Activated CD4-positive, alpha-beta T cell treated with anti-CD3 and anti-CD28 coated beads, Interleukin-2, amount 10 ng/mL, durations not matched to agents 24 days and 14 days (primary cell): Measurements from ENCODE around the gene FOXD4L6. TPM values are rescaled to one million over a fixed set of nuclear protein-coding genes. Genes with fewer than 3 reads are reported as not detected.
"Not testable (repeated sequence)": the region's sequence is repeated elsewhere in the genome, so short reads cannot be mapped to it uniquely, and the experiment has no call there.

ENCODE experiments used
- DNase-seq: peaks from one replicate; pipeline ENCODE4 v3.0.0; 2022
- H3K27ac Mint-ChIP-seq: one replicate; pipeline ENCODE4 v1.8.0; 2022; ENCODE audit warnings: mild to moderate bottlenecking, mixed read lengths
- H3K27me3 Mint-ChIP-seq: one replicate; pipeline ENCODE4 v1.8.0; 2022; ENCODE audit warnings: mixed read lengths
- H3K36me3 Mint-ChIP-seq: one replicate; pipeline ENCODE4 v1.8.0; 2022; ENCODE audit warnings: low read depth, mild to moderate bottlenecking, mixed read lengths
- H3K4me1 Mint-ChIP-seq: one replicate; pipeline ENCODE4 v1.8.0; 2021; ENCODE audit warnings: mixed read lengths
- H3K4me3 Mint-ChIP-seq: one replicate; pipeline ENCODE4 v1.8.0; 2022; ENCODE audit warnings: mild to moderate bottlenecking, moderate library complexity, mixed read lengths
- H3K9me3 Mint-ChIP-seq: one replicate; pipeline ENCODE4 v1.8.0; 2021; ENCODE audit warnings: mixed read lengths
- intact Hi-C: fragments of 100-400 bp; cut with micrococcal nuclease; formaldehyde crosslinking; loops from one replicate; pipeline ENCODE4 v1.15.1; 2023
- total RNA-seq: library from RNA; stranded (reverse); gene quantifications from 2 replicates; pipeline ENCODE4 v1.2.3, GENCODE V29; 2022

The FOXD4L6 gene
- total RNA-seq, 1 donor from 2014 or later = not detected

DNA sequence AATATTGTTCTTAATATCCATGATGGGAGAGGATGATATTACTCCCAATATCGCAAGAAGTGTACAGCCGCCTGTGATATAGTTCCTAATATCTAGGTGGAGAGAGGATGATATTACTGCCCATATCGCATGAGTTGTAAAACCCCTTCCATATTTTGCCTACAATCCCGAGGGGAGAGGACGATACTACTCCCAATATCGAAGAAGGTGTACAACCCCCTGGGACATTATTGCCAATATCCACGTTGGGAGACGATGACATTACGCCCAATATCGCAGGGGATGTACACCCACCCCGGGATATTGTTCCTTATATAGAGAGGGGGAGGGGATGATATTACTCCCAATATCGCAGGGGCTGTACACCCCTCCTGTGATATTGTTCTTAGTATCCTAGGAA lies 17.1 kb downstream of the FOXD4L6 start:
- intact Hi-C loops, H3K9me3 Mint-ChIP-seq, H3K36me3 Mint-ChIP-seq, H3K4me1 Mint-ChIP-seq, H3K4me3 Mint-ChIP-seq, H3K27me3 Mint-ChIP-seq, H3K27ac Mint-ChIP-seq: not testable (repeated sequence)
- DNase-seq = peak; percentile 54

DNA sequence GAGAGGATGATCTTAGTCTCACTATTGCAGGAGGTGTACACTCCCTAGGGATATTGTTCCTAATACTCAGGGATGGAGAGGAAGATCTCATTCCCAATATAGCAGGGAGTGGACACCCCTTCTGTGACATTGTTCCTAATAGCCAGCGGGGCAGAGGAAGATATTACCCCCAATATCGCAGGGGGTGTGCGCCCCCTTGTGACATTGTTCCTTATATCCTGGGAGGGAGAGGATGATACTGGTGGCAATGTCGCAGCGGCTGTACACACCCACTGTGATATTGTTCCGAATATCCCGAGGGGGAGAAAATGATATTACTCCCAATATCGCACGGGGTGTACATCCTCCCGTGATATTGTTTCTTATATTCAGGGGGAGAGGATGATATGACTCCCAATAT lies 17.6 kb downstream of the FOXD4L6 start:
- H3K27me3 Mint-ChIP-seq, intact Hi-C loops, H3K36me3 Mint-ChIP-seq, H3K9me3 Mint-ChIP-seq, H3K4me3 Mint-ChIP-seq, H3K4me1 Mint-ChIP-seq, H3K27ac Mint-ChIP-seq: not testable (repeated sequence)
- DNase-seq = peak; percentile 58

DNA sequence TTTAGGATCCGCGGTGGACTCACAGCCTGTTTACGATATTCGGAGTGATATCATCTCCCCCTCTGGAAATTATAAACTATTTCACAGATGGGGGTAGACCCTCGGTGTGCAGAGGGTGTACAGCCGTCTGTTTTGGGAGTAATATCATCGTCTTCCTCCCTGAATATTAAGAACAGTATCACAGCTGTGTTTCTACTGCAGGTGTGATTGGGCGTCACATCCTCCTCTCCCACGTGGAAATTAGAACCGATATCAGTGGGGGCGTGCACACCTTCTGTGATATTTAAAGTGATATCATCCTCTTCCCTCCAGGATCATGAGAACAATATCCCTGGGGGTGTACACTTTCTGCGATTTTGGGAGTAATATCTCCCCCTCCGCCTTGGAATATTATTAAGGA lies 19.2 kb downstream of the FOXD4L6 start:
- H3K4me3 Mint-ChIP-seq, H3K27me3 Mint-ChIP-seq, H3K27ac Mint-ChIP-seq, intact Hi-C loops, H3K36me3 Mint-ChIP-seq, H3K9me3 Mint-ChIP-seq, H3K4me1 Mint-ChIP-seq: not testable (repeated sequence)
- DNase-seq = peak; percentile 62

DNA sequence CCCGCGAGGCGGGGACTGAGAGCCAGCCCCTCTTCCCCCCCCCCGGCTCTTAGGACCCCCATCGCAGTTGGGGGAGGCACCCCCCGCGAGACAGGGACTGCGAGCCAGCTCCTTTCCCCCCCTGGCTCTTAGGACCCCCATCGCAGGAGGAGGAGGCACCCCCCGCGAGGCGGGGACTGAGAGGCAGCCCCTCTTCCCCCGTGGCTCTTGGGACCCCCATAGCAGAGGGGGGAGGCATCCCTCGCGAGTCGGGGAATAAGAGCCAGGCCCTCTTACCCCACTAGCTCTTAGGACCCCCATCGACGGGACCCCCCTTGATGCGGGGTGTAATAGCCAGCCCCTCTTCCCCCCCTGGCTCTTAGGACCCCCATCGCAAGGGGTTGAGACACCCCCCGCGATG lies 19.7 kb downstream of the FOXD4L6 start:
- H3K4me3 Mint-ChIP-seq, intact Hi-C loops, H3K36me3 Mint-ChIP-seq, H3K27ac Mint-ChIP-seq, H3K4me1 Mint-ChIP-seq, H3K27me3 Mint-ChIP-seq, H3K9me3 Mint-ChIP-seq: not testable (repeated sequence)
- peak; percentile 53 for DNase-seq

DNA sequence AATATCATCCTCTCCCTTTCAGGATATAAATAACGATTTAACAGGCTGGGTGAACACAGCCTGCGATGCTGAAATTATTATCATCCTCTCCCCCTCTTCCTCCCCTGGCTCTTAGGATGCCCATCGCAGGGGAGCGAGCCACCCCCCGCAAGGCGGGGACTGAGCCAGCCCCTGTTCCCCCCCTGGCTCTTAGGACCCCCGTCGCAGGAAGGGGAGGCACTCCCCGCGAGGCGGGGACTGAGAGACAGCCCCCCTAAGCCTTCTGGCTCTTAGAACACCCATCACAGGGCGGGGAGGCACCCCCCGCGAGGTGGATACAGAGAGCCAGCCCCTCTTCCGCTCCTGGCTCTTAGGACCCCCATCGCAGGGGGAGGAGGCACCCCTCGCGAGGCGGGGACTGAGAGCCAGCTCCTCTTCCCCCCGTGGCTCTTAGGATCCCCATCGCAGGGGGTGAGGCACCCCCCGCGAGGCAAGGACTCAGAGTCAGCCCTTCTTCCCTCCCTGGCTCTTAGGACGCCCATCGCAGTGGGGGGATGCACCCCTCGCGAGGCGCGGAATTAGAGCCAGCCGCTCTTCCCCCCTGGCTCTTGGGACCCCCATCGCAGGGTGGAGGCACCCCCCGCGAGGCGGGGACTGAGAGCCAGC lies 21.9 kb downstream of the FOXD4L6 start:
- intact Hi-C loops, H3K9me3 Mint-ChIP-seq, H3K4me1 Mint-ChIP-seq, H3K4me3 Mint-ChIP-seq, H3K27me3 Mint-ChIP-seq, H3K27ac Mint-ChIP-seq, H3K36me3 Mint-ChIP-seq: not testable (repeated sequence)
- peak; percentile 42 for DNase-seq

DNA sequence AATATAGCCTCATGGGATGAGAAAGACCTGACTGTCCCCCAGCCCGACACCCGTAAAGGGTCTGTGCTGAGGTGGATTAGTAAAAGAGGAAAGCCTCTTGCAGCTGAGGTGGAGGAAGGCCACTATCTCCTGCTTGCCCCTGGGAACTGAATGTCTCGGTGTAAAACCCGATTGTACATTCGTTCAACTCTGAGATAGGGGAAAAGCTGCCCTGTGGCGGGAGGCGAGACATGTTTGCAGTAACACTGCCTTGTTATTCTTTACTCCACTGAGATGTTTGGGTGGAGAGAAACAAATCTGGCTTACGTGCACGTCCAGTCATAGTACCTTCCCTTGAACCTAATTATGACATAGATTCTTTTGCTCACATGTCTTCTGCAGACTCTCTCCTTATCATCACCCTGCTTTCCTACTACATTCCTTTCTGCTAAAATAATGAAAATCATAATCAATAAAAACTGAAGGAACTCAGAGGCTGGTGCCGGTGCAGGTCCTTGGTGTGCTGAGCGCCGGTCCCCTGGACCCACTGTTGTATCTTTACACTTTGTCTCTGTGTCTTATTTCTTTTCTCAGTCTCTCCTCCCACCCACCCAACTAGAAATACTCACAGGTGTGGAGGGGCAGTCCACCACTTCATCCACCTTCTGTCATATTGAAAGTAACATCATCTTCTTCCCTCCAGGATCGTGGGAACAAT lies 22.8 kb downstream of the FOXD4L6 start:
- H3K4me3 Mint-ChIP-seq, intact Hi-C loops, H3K27ac Mint-ChIP-seq, H3K9me3 Mint-ChIP-seq, H3K27me3 Mint-ChIP-seq, H3K36me3 Mint-ChIP-seq, H3K4me1 Mint-ChIP-seq: not testable (repeated sequence)
- peak; percentile 56 for DNase-seq

DNA sequence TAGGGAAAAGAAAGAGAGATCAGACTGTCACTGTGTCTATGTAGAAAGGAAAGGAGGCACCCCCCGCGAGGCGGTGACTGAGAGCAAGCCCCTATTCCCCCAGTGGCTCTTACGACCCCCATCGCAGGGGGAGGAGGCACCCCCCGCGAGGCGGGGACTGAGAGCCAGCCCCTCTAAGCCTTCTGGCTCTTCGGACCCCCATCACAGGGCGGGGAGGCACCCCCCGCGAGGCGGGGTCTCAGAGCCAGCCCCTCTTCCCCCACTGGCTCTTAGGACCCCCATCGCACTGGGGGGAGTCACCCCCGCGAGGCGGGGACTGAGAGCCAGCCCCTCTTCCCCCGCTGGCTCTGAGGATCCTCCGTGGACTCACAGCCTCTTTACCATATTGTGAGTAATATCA lies 23.9 kb downstream of the FOXD4L6 start:
- H3K36me3 Mint-ChIP-seq = not testable (repeated sequence)
- peak; percentile 7 for DNase-seq

DNA sequence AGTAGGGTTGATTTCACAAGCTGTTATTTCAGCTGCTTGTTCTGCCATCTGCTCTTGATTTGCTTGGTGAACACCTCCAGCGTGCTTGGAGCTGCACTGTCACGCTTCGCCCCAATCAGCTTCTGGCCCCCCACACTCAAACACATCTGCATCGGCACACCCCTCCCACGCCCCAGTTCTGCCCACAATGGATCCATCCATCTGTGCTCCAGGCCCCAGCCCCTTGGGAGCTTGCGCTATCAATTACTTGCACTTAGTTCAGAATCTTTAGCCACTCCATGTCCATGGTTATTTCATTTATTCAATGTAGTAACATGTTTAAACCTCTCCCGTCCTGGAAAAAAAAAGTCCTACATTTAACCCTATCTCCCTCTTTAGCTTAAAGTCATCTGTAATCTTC lies 28.0 kb downstream of the FOXD4L6 start:
- peak; percentile 51 for DNase-seq
- H3K4me3 Mint-ChIP-seq, H3K9me3 Mint-ChIP-seq, H3K4me1 Mint-ChIP-seq, intact Hi-C loops, H3K27ac Mint-ChIP-seq, H3K27me3 Mint-ChIP-seq, H3K36me3 Mint-ChIP-seq: not testable (repeated sequence)

More for the DNA sequence above, 23.9 kb downstream of the FOXD4L6 start:
- H3K4me3 Mint-ChIP-seq, H3K4me1 Mint-ChIP-seq, intact Hi-C loops, H3K9me3 Mint-ChIP-seq, H3K27ac Mint-ChIP-seq, H3K27me3 Mint-ChIP-seq: not testable (repeated sequence)

DNA sequence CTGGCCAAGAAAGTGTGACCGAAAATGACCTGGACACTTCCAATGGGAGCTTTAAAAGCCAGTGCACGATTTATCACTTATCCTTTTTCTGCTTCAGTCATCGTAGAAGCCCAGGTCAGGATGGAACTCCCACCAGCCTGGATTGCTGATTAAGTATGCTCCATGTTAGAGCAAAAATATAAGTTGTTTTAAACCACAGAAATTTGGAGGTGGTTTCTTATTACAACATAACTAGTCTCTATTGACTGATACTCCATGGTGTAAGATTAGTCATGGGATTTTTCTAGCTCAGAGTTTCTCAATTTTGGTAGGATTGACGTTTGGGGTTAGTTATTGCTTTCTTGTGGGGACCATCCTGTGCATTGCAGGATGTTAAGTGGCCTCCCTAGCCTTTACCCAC lies 29.7 kb downstream of the FOXD4L6 start:
- DNase-seq, H3K27me3 Mint-ChIP-seq, intact Hi-C loops, H3K9me3 Mint-ChIP-seq, H3K4me3 Mint-ChIP-seq, H3K27ac Mint-ChIP-seq, H3K36me3 Mint-ChIP-seq, H3K4me1 Mint-ChIP-seq: not testable (repeated sequence)

DNA sequence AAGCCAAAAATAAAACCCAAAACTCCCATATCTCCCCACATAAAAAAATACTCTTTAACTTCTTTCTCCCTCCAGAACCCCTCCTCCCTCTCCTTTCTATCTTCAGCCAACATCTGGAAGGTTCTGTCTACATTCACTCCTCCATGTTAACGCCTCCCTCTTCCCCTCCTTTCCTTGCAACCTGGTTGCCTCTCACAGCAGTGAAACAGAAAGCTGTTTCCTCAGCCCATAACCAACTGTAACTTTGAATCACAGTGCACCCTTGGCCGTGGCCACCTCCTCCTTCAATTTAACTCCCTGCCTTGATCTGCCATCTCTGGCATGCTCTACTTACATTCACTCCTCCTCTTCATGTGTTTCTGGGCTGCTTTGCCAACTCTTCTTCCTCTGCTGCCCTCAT lies 33.4 kb downstream of the FOXD4L6 start:
- H3K27me3 Mint-ChIP-seq, H3K9me3 Mint-ChIP-seq, DNase-seq, H3K36me3 Mint-ChIP-seq, H3K4me3 Mint-ChIP-seq, H3K27ac Mint-ChIP-seq, intact Hi-C loops, H3K4me1 Mint-ChIP-seq: not testable (repeated sequence)

DNA sequence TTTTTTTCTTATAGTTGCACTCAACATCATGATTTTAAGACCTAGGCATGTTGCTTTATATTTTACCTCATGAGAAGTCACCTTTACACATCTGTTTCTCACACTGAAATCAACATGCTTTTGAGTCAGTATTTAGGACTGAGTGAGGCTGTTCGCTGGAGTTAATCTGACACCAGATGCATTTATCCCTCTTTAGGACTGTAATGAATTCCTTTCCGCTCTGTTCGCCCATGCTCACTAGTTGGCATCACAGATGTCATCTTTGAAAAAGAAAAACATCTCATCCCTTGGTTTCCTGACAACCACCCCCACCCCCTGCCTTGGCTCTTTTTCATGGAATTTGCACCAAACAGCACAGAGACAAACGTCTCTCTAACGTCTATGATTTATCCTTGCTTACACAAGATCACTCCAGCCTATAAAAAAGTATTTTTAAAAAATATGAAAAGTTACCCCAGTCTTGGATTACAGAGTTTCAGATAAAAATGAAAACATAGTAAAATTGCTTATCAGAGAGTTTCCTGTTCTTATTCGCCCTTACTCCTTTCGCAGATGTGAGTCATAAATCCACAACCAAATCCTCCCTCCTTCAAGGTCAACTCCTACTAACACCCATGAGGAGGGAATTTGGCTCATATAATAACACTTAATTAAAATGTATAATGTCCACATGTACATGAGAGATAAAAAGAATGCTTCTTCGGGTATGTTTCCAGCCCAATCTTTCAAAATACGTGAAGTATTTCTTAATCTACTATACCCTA lies 34.3 kb downstream of the FOXD4L6 start:
- DNase-seq, intact Hi-C loops, H3K4me3 Mint-ChIP-seq, H3K9me3 Mint-ChIP-seq, H3K27me3 Mint-ChIP-seq, H3K36me3 Mint-ChIP-seq, H3K27ac Mint-ChIP-seq, H3K4me1 Mint-ChIP-seq: not testable (repeated sequence)

DNA sequence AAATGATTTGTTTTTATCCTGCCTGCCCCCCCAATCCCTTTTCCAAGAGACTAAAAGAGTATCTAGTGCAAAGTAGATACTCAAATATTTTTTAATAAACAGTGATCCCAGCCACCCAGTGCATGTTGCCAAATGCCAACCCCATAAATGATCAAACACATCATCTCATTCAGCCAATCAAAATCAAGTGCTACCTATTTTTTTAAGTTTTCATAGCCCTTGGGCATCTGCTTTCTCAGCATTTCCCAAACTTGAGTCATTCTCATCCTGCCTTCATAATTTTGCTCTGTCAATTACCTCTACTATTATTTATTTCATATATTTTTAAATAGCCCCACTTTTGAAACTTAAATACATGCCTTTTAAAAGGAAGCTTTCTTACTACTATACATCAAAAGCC lies 37.6 kb downstream of the FOXD4L6 start:
- H3K36me3 Mint-ChIP-seq = not testable (repeated sequence)

DNA sequence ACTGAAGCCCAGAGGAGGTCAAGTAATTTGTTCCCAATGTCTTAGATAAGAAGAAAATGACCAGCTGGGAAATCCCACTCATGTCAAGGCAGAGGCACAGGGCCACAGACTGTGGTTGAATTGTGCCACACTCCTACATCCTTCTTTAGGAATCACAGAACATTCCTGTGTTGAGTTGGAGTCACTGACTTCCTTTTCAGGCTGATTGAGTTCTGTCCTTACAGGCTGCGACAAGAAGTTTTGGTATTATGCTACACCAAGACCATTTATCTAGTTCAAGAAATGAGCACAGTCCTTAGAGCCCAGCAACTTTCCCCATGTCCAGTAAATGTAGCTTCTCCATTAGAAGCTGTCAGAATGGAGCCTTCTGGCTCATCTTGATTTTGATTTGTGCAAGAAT lies 38.1 kb downstream of the FOXD4L6 start:
- H3K4me3 Mint-ChIP-seq = not testable (repeated sequence)

More for the DNA sequence above, 37.6 kb downstream of the FOXD4L6 start:
- H3K27ac Mint-ChIP-seq, DNase-seq, H3K9me3 Mint-ChIP-seq, intact Hi-C loops, H3K4me3 Mint-ChIP-seq, H3K4me1 Mint-ChIP-seq: not testable (repeated sequence)
- H3K27me3 Mint-ChIP-seq = peaks cover 14% of the 10 kb centered on the region

DNA sequence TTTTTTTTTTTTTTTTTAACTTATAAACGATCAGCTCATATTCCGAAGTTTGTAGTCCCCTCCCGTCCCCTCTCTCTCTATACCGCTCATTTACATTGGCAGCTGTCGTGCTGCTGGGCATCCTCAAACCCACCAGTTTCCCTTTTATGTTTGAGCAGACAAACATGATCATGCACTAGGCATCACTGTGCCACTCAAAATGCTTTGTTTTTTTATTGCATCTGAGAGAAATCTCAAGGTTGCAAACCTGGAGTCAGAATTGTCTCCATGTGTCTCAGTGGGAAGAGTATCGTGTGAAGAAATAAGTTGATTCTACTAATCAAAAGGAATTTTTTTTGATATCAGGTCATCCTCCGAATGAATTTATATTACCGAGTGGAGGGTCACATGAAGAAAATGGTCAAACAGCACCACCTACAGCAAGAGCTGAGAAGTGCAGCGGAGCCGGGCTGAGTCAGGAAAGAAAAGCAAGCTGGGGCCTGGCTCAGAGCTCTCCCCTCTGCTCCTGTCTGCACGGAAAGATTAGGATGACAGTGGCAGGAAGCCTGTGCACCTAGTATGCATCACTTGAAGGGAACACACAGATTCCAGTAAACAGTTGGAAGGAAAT lies 39.9 kb downstream of the FOXD4L6 start:
- peaks cover 17% of the 10 kb centered on the region for H3K27me3 Mint-ChIP-seq
- intact Hi-C loops = not testable (repeated sequence)

More for the DNA sequence above, 38.1 kb downstream of the FOXD4L6 start:
- H3K27me3 Mint-ChIP-seq = peaks cover 15% of the 10 kb centered on the region
- H3K36me3 Mint-ChIP-seq, H3K9me3 Mint-ChIP-seq, DNase-seq, intact Hi-C loops, H3K27ac Mint-ChIP-seq, H3K4me1 Mint-ChIP-seq: not testable (repeated sequence)

More for the DNA sequence above, 39.9 kb downstream of the FOXD4L6 start:
- not testable (repeated sequence) for H3K9me3 Mint-ChIP-seq, H3K27ac Mint-ChIP-seq, H3K4me1 Mint-ChIP-seq, H3K4me3 Mint-ChIP-seq, DNase-seq, H3K36me3 Mint-ChIP-seq
